Measurements from ENCODE around the gene CALML3.

GRCh38 chr10:5492929-5493576 is 31.7 kb upstream of the CALML3 start:
- TF ChIP-seq SRSF4 (IDR thresholded peaks at IDR 0.05; ENCODE audit: low read depth, low read length, poor library complexity, severe bottlenecking), result no peak
- no peak for TF ChIP-seq MAZ (IDR thresholded peaks at IDR 0.05; ENCODE audit: borderline replicate concordance, low read depth, low read length)
- TF ChIP-seq MAZ (CRISPR knock-in tag; IDR thresholded peaks at IDR 0.05; ENCODE audit: low read depth), result no peak
- TF ChIP-seq PAF1 (CRISPR knock-in tag; IDR thresholded peaks at IDR 0.05), result no peak
- no peak for TF ChIP-seq POLR2A (IDR thresholded peaks at IDR 0.05; ENCODE audit: insufficient read depth in 1 of 2, low read depth in 2 of 2, low read length in 2 of 2)
- TF ChIP-seq STAT5B (CRISPR knock-in tag; IDR thresholded peaks at IDR 0.05), result no peak
- no peak for TF ChIP-seq ZNF570 (CRISPR knock-in tag; IDR thresholded peaks at IDR 0.05; ENCODE audit: borderline replicate concordance)
- TF ChIP-seq CTCF (CRISPR knock-in tag; IDR thresholded peaks at IDR 0.05), result no peak

Measured in HepG2 (cell line).